PC-9 (cell line): ENCODE data around the gene SMIM29. TPM values are rescaled to one million over a fixed set of nuclear protein-coding genes. Genes with fewer than 3 reads are reported as not detected.
A peak's percentile ranks its signal among the peaks of the same experiment; 100 is the strongest.

Experiments used
- BruUV-seq: library from RNA; stranded (reverse); fragments of 400-500 nt; replicated peaks from 2 replicates; lab custom pipeline; 2021; lab: Mats Ljungman, UMichigan
- CTCF ChIA-PET: fragments of 300-600 bp; sonication (Branson Sonifier 250); formaldehyde crosslinking; loops from one replicate; lab custom pipeline; 2022; ENCODE audit warnings: antibody characterized with exemption; lab: Charles Lee
- POLR2A ChIA-PET: fragments of 300-600 bp; sonication (Branson Sonifier 250); formaldehyde crosslinking; loops from one replicate; lab custom pipeline; 2022; ENCODE audit warnings: antibody characterized with exemption; ENCODE audit not compliant: unreplicated experiment; lab: Charles Lee
- DNase-seq, 2 experiments: peaks; one replicate each; pipeline versions ENCODE4 v3.0.0 to v3.0.0-alpha.2; 2015 to 2022; ENCODE audit warnings: mixed read lengths in 1 of 2
- H2AFZ ChIP-seq: fragments of 200-600 bp; sonication (generic); 2 replicates; pipeline ENCODE4 v1.8.1; 2017; ENCODE audit warnings: antibody characterized with exemption
- H3F3A ChIP-seq: fragments of 200-600 bp; sonication (generic); 2 replicates; pipeline ENCODE4 v1.8.1; 2017; ENCODE audit warnings: antibody characterized with exemption, mild to moderate bottlenecking, low read depth; ENCODE audit not compliant: insufficient read depth
- H3K27ac ChIP-seq: fragments of 200-600 bp; sonication (generic); 2 replicates; pipeline ENCODE4 v1.6.1; 2016; ENCODE audit warnings: mixed run types
- H3K27me3 ChIP-seq: fragments of 200-600 bp; sonication (generic); 2 replicates; pipeline ENCODE4 v1.6.1; 2016; ENCODE audit warnings: low read depth, mixed run types; ENCODE audit not compliant: insufficient read depth
- H3K36me3 ChIP-seq: fragments of 200-600 bp; sonication (generic); 2 replicates; pipeline ENCODE4 v1.6.1; 2016; ENCODE audit warnings: low read depth, mixed run types
- H3K4me1 ChIP-seq: fragments of 200-600 bp; sonication (generic); replicated peaks from 2 replicates; pipeline ENCODE4 v1.6.1; 2016; ENCODE audit warnings: mixed run types; ENCODE audit not compliant: insufficient read depth
- H3K4me2 ChIP-seq: fragments of 200-600 bp; sonication (generic); 2 replicates; pipeline ENCODE4 v1.6.1; 2017; ENCODE audit warnings: mixed run types
- H3K4me3 ChIP-seq: fragments of 200-600 bp; sonication (generic); 2 replicates; pipeline ENCODE4 v1.6.1; 2016; ENCODE audit warnings: mixed run types
- H3K79me2 ChIP-seq: fragments of 200-600 bp; sonication (generic); 2 replicates; pipeline ENCODE4 v1.6.1; 2017; ENCODE audit warnings: low read depth, mixed run types
- H3K9me2 ChIP-seq: fragments of 200-600 bp; sonication (generic); 2 replicates; pipeline ENCODE4 v1.8.1; 2017; ENCODE audit warnings: mild to moderate bottlenecking; ENCODE audit not compliant: insufficient read depth
- H3K9me3 ChIP-seq: fragments of 200-600 bp; sonication (generic); 2 replicates; pipeline ENCODE4 v1.8.1; 2016; ENCODE audit warnings: low read depth; ENCODE audit not compliant: insufficient read depth
- H4K20me1 ChIP-seq: fragments of 200-600 bp; sonication (generic); 2 replicates; pipeline ENCODE4 v1.8.1; 2017; ENCODE audit not compliant: insufficient read depth
- CTCF ChIP-seq: fragments of 200-600 bp; sonication (generic); conservative IDR thresholded peaks from 2 replicates; pipeline ENCODE4 v1.6.1; 2017; ENCODE audit warnings: mixed run types, antibody characterized with exemption, mild to moderate bottlenecking, moderate library complexity
- EZH2 ChIP-seq: fragments of 200-600 bp; sonication (generic); IDR thresholded peaks from 2 replicates; pipeline ENCODE4 v1.8.0; 2017; ENCODE audit warnings: antibody characterized with exemption, low read depth
- intact Hi-C: fragments of 100-400 bp; cut with micrococcal nuclease; formaldehyde crosslinking; loops from one replicate; pipeline ENCODE4 v1.10.0; 2022; ENCODE audit not compliant: unreplicated experiment
- total RNA-seq: library from RNA; stranded (reverse); gene quantifications from 2 replicates; pipeline ENCODE4 v1.2.3, GENCODE V29; 2021

The SMIM29 gene
- total RNA-seq, 1 experiment from 2014 or later: 35.2 TPM

GRCh38 chr6:34226066-34226465 is 22.7 kb downstream of the SMIM29 start:
- H3F3A ChIP-seq: peaks cover 64% of the 10 kb centered on the region
- H3K27ac ChIP-seq: peak overlapping the region; percentile 98
- DNase-seq: peak in 1 of 2 experiments; percentile 3
- no peaks in the 10 kb centered on the region for H3K9me2 ChIP-seq
- BruUV-seq: no TSS peak
- TF ChIP-seq CTCF (no peak), EZH2 (no peak)
- no peak overlapping the region for H2AFZ ChIP-seq
- H3K27me3 ChIP-seq: no peaks in the 10 kb centered on the region
- H3K9me3 ChIP-seq: no peaks in the 10 kb centered on the region; the same call in 1 of the 2 replicates
- CTCF ChIA-PET: interaction anchor here (0.6 kb wide), 1 partner anchor 27 kb away, joined by 4 read pairs; no protein-coding TSS in a partner anchor
- H4K20me1 ChIP-seq: no peaks in the 10 kb centered on the region
- H3K4me3 ChIP-seq: no peak overlapping the region
- peaks cover 78% of the 10 kb centered on the region for H3K4me1 ChIP-seq
- H3K36me3 ChIP-seq: no peaks in the 10 kb centered on the region
- POLR2A ChIA-PET: interaction anchor here (0.6 to 0.9 kb wide), 2 partner anchors 11 to 30 kb away, joined by 5 to 12 read pairs; partner anchors contain the start of gene HMGA1
- intact Hi-C loops: no loop called here
- peak overlapping the region; percentile 62; the same call in 1 of the 2 replicates for H3K4me2 ChIP-seq
- H3K79me2 ChIP-seq: no peaks in the 10 kb centered on the region

GRCh38 chr6:34225551-34225950 is 23.3 kb downstream of the SMIM29 start:
- H3K9me3 ChIP-seq: no peaks in the 10 kb centered on the region; the same call in 1 of the 2 replicates
- intact Hi-C loops: no loop called here

More at GRCh38 chr6:34225551-34225950, 23.3 kb downstream of the SMIM29 start:
- no peaks in the 10 kb centered on the region for H3K27me3 ChIP-seq
- TF ChIP-seq CTCF (no peak), EZH2 (no peak)
- POLR2A ChIA-PET: no interaction called here
- peak overlapping the region; percentile 98 for H3K27ac ChIP-seq
- no peaks in the 10 kb centered on the region for H3K36me3 ChIP-seq
- H3F3A ChIP-seq: peaks cover 59% of the 10 kb centered on the region
- no peak overlapping the region for H3K4me3 ChIP-seq
- H3K9me2 ChIP-seq: no peaks in the 10 kb centered on the region
- peaks cover 73% of the 10 kb centered on the region for H3K4me1 ChIP-seq
- BruUV-seq: no TSS peak
- H3K79me2 ChIP-seq: no peaks in the 10 kb centered on the region
- peak in 1 of 2 experiments; percentile 1 for DNase-seq
- H4K20me1 ChIP-seq: no peaks in the 10 kb centered on the region
- no peak overlapping the region for H2AFZ ChIP-seq
- CTCF ChIA-PET: interaction anchor here (0.6 kb wide), 1 partner anchor 26 kb away, joined by 4 read pairs; no protein-coding TSS in a partner anchor
- no peak overlapping the region for H3K4me2 ChIP-seq
